Liver (tissue), 9 donors: ENCODE results near the gene SWI5. TPM values are rescaled to one million over a fixed set of nuclear protein-coding genes. Genes with fewer than 3 reads are reported as not detected.
A peak's percentile ranks its signal among the peaks of the same experiment; 100 is the strongest.

Source experiments
- DNase-seq: peaks from one replicate; pipeline ENCODE4 v3.0.0-alpha.2; 2017; ENCODE audit warnings: low spot score
- H3K27ac ChIP-seq, 2 donors: one replicate each; pipeline ENCODE4 v1.7.0; 2013; ENCODE audit warnings: inconsistent platforms in 2 of 2, low read length in 2 of 2, control low read depth in 1 of 2, low read depth in 1 of 2, mild to moderate bottlenecking in 1 of 2
- H3K27me3 ChIP-seq, 4 donors: one replicate each; pipeline versions ENCODE4 v1.6.1 to v1.7.0; 2013; ENCODE audit warnings: low read length in 3 of 4, inconsistent platforms in 1 of 4, mild to moderate bottlenecking in 1 of 4, moderate library complexity in 1 of 4; ENCODE audit not compliant: control insufficient read depth in 4 of 4, insufficient read depth in 4 of 4
- H3K36me3 ChIP-seq, 4 donors: one replicate each; pipeline versions ENCODE4 v1.6.1 to v1.7.0; 2013; ENCODE audit warnings: low read length in 3 of 4, mild to moderate bottlenecking in 3 of 4, low read depth in 1 of 4, moderate library complexity in 1 of 4; ENCODE audit not compliant: control insufficient read depth in 4 of 4, insufficient read depth in 3 of 4
- H3K4me1 ChIP-seq, 4 donors: one replicate each; pipeline versions ENCODE4 v1.6.1 to v1.7.0; 2013; ENCODE audit warnings: low read length in 3 of 4, mild to moderate bottlenecking in 3 of 4, moderate library complexity in 1 of 4; ENCODE audit not compliant: control insufficient read depth in 4 of 4, insufficient read depth in 4 of 4
- H3K4me3 ChIP-seq, 3 donors: one replicate each; pipeline versions ENCODE4 v1.6.1 to v1.7.0; 2013; ENCODE audit warnings: low read length in 3 of 3, control low read depth in 1 of 3, low read depth in 1 of 3, mild to moderate bottlenecking in 1 of 3
- H3K9ac ChIP-seq, 2 donors: one replicate each; pipeline ENCODE4 v1.7.0; 2013; ENCODE audit warnings: low read length in 2 of 2, mild to moderate bottlenecking in 2 of 2, moderate library complexity in 2 of 2, control low read depth in 1 of 2, low read depth in 1 of 2
- H3K9me3 ChIP-seq, 4 donors: one replicate each; pipeline versions ENCODE4 v1.6.1 to v1.7.0; 2013; ENCODE audit warnings: low read length in 3 of 4; ENCODE audit not compliant: control insufficient read depth in 4 of 4
- ATF3 ChIP-seq: IDR thresholded peaks from 2 replicates; pipeline ENCODE4 v1.6.1; 2016; ENCODE audit warnings: antibody characterized with exemption
- CTCF ChIP-seq: fragments of 150-350 bp; IDR thresholded peaks from 2 replicates; pipeline ENCODE4 v1.5.1; 2017; ENCODE audit warnings: improper control_type of control experiment, low read depth, low read length; ENCODE audit not compliant: missing input control
- EGR1 ChIP-seq, 2 donors: IDR thresholded peaks; 2 replicates each; pipeline ENCODE4 v1.6.1; 2016 to 2018; ENCODE audit warnings: antibody characterized with exemption in 2 of 2, low read depth in 2 of 2
- FOXA1 ChIP-seq: IDR thresholded peaks from 2 replicates; pipeline ENCODE4 v1.6.1; 2016; ENCODE audit warnings: antibody characterized with exemption
- FOXA2 ChIP-seq: IDR thresholded peaks from 2 replicates; pipeline ENCODE4 v1.6.1; 2016; ENCODE audit warnings: antibody characterized with exemption
- GABPA ChIP-seq, 2 donors: IDR thresholded peaks in 1 of 2; conservative IDR thresholded peaks in 1 of 2; 2 replicates each; pipeline ENCODE4 v1.6.1; 2016; ENCODE audit warnings: antibody characterized with exemption in 2 of 2, mild to moderate bottlenecking in 1 of 2, moderate library complexity in 1 of 2
- HNF4A ChIP-seq, 2 donors: conservative IDR thresholded peaks; 2 replicates each; pipeline ENCODE4 v1.6.1; 2016; ENCODE audit warnings: antibody characterized with exemption in 2 of 2, mild to moderate bottlenecking in 2 of 2
- HNF4G ChIP-seq: IDR thresholded peaks from 2 replicates; pipeline ENCODE4 v1.6.1; 2016; ENCODE audit warnings: antibody characterized with exemption
- JUND ChIP-seq, 2 donors: IDR thresholded peaks; 2 replicates each; pipeline ENCODE4 v1.6.1; 2016; ENCODE audit warnings: antibody characterized with exemption in 2 of 2
- MAX ChIP-seq: IDR thresholded peaks from 2 replicates; pipeline ENCODE4 v1.6.1; 2016; ENCODE audit warnings: antibody characterized with exemption
- NR2F2 ChIP-seq: IDR thresholded peaks from 2 replicates; pipeline ENCODE4 v1.6.1; 2016; ENCODE audit warnings: antibody characterized with exemption
- RAD21 ChIP-seq, 2 donors: IDR thresholded peaks; 2 replicates each; pipeline ENCODE4 v1.6.1; 2016; ENCODE audit warnings: antibody characterized with exemption in 2 of 2, mild to moderate bottlenecking in 2 of 2
- REST ChIP-seq: IDR thresholded peaks from 2 replicates; pipeline ENCODE4 v1.6.1; 2016; ENCODE audit warnings: antibody characterized with exemption, mild to moderate bottlenecking
- RXRA ChIP-seq, 2 donors: IDR thresholded peaks; 2 replicates each; pipeline ENCODE4 v1.6.1; 2017 to 2018; ENCODE audit warnings: antibody characterized with exemption in 2 of 2, mild to moderate bottlenecking in 1 of 2
- SP1 ChIP-seq: IDR thresholded peaks from 2 replicates; pipeline ENCODE4 v1.6.1; 2018; ENCODE audit warnings: antibody characterized with exemption, mild to moderate bottlenecking
- TAF1 ChIP-seq: conservative IDR thresholded peaks from 2 replicates; pipeline ENCODE4 v1.6.1; 2016; ENCODE audit warnings: antibody characterized with exemption, mild to moderate bottlenecking
- YY1 ChIP-seq: IDR thresholded peaks from 2 replicates; pipeline ENCODE4 v1.6.1; 2016; ENCODE audit warnings: antibody characterized with exemption, mild to moderate bottlenecking
- ZBTB33 ChIP-seq: IDR thresholded peaks from 2 replicates; pipeline ENCODE4 v1.6.1; 2016; ENCODE audit warnings: antibody characterized with exemption
- WGBS: extraction: QIAGEN DNeasy Blood & Tissue Kit; methylation state at CpG from one replicate; pipeline ENCODE4 v1.1.7; 2013; 5-methylcytosine and 5-hydroxymethylcytosine counted together
- polyA plus RNA-seq, 2 donors: library from polyadenylated mRNA; stranded (reverse) in 1 of 2; unstranded in 1 of 2; fragments of 200-250 nt in 1 of 2; fragments of >200 nt in 1 of 2; fragmentation: Nextera tagmentation in 1 of 2; extraction: Ambion mirVana in 1 of 2; gene quantifications; one replicate each; pipeline versions ENCODE4 v1.2.1 to v1.2.3, GENCODE V29; 2013 to 2015
- total RNA-seq, 2 donors: library from RNA; depleted of rRNA; stranded (reverse); fragments of >200 nt; gene quantifications; one replicate each; pipeline ENCODE4 v1.2.3, GENCODE V29; 2014
- donor health status: healthy.
- donor health status: healthy.
- donor health status: healthy.
- donor health status: healthy.
- donor health status: healthy.

SWI5 gene
- total RNA-seq (10 to 100 TPM; 10.7 to 12.2 TPM), polyA plus RNA-seq (10 to 100 TPM; 20.2 to 34.0 TPM)

GRCh38 chr9:128276008-128276573, at the start of gene SWI5:
Gene SWI5, plus strand, starts transcription at chr9:128276276.
- peaks cover 3 to 14% (median 5%) of the 10 kb centered on the region in 4 donors for H3K36me3 ChIP-seq
- peak within 1 kb of the TSS; percentile 88 to 94 for H3K9ac ChIP-seq
- H3K4me1 ChIP-seq = peaks cover 9 to 25% (median 21%) of the 10 kb centered on the region in 4 donors
- H3K27ac ChIP-seq = peak within 1 kb of the TSS; percentile 76 to 82
- H3K4me3 ChIP-seq = peak within 1 kb of the TSS; percentile 85 to 92 (median 87)
- TF ChIP-seq REST (no peak), EGR1 (IDR thresholded peaks at IDR 0.05; ENCODE audit: low read depth in 2 of 2) (peak in 1 of 2 donors; percentile 55), HNF4A (conservative IDR thresholded peaks at IDR 0.05) (peak; percentile 73 to 80), RXRA (IDR thresholded peaks at IDR 0.05) (peak; percentile 50 to 55), ZBTB33 (no peak), TAF1 (peak; percentile 36), JUND (IDR thresholded peaks at IDR 0.05) (no peak), YY1 (no peak), FOXA2 (no peak), SP1 (peak; percentile 85), NR2F2 (peak; percentile 80), CTCF (no peak), HNF4G (no peak), ATF3 (no peak), RAD21 (IDR thresholded peaks at IDR 0.05) (no peak), GABPA (IDR thresholded peaks at IDR 0.05 in 1 of 2, conservative IDR thresholded peaks at IDR 0.05 in 1 of 2) (peak in 1 of 2 donors; percentile 80), FOXA1 (no peak), MAX (no peak)
- no peaks in the 10 kb centered on the region for H3K9me3 ChIP-seq
- WGBS = under 1% methylated on average over 38 of the region's 38 CpGs
- no peaks in the 10 kb centered on the region for H3K27me3 ChIP-seq
- DNase-seq = peak; percentile 100
